ENCODE results near the gene DNAH11.
"Not testable (repeated sequence)": the region's sequence is repeated elsewhere in the genome, so short reads cannot be mapped to it uniquely, and the experiment has no call there.

The DNAH11 gene

GRCh38 chr7:21887779-21888178, 344.9 kb downstream of the DNAH11 start:
- no peak for DNase-seq (ENCODE audit: low spot score)

GRCh38 chr7:21891291-21891690, 348.5 kb downstream of the DNAH11 start:
- no peak for DNase-seq (ENCODE audit: low spot score)

DNA sequence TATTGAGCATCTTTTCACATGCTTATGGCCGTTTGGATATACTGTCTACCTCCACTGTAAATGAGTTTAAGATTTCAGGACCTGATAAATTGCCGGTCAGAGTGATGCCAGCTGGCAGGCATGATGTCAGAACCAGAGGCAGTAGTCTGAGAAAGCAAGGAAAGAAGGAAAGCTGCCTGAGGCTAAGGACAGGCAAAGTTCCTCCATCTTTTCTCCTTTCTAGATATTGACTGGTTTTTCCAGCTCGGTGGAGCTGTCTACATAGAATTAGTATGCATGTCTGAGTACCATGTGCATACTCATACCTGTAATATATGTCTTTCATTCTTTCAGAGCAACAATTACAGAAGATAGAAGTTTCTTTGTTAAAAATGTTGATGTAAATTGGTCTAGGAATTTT, 350.6 kb downstream of the DNAH11 start:
- no peak for DNase-seq (ENCODE audit: low spot score)

- DNase-seq (ENCODE audit: low spot score): peak; percentile 17
Measured at GRCh38 chr7:21898265-21898930, 355.6 kb downstream of the DNAH11 start.

GRCh38 chr7:21902240-21902639, 359.4 kb downstream of the DNAH11 start:
- no peak for DNase-seq (ENCODE audit: low spot score)

DNA sequence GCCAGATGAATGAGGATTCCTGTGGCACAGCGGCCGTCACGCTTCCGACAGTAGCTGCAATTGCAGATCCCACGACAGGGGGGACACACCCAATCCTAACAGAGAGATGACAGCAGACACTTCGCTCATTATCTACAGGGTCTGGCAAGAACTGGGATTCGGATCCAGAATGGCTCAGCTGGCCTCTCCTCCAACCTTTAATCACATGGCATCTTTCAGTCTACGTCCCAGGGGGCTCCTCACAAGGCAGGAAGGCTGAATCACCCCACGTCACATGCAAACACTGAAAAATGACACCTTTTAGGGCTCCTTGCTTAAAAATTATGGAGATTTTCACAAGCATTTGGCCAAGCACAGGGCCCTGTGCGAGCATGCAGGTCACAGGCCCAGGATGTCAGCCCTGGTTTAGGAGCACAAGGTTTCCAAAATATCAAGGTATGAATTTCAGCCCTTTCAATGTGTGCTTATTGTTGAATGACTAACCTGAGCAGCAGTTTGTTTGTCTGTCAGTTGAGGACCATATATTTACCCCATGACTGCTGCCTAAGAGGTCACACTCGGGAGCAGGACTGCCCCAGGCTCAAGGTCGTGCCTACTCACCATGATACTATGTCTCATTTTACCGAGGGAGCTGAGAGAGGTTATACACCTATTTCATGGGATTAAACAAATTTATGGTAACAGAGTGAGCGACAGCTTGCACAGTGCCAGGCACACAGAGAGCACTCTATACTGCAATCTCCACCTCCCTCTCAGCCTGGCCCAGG, 360.4 kb downstream of the DNAH11 start:
- no peak for DNase-seq (ENCODE audit: low spot score)

GRCh38 chr7:21908746-21909145, 365.9 kb downstream of the DNAH11 start:
- no peak for DNase-seq (ENCODE audit: low spot score)

GRCh38 chr7:21910253-21910652, 367.4 kb downstream of the DNAH11 start:
- no peak for DNase-seq (ENCODE audit: low spot score)

- no peak for DNase-seq (ENCODE audit: low spot score)
Measured at GRCh38 chr7:21911341-21911875, 368.6 kb downstream of the DNAH11 start.

DNA sequence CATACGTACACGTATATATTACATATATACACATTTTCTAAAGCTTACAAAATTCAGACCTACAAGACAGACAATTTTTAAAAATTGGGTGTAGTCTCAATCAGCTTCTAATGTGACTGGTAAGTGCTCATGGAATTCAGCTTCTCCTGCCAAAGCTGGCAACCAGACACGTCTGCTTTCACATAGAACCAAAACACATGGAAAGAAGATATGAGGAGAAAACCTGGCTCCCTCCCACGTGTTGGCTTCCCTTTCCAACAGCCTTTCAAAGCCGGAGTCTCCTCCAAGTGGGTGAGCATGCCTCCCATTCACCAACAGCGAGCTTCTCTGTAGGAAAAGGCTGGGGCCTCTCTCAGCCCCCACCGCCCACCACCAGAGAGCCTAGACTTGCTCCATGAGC, 369.5 kb downstream of the DNAH11 start:
- no peak for DNase-seq (ENCODE audit: low spot score)

DNA sequence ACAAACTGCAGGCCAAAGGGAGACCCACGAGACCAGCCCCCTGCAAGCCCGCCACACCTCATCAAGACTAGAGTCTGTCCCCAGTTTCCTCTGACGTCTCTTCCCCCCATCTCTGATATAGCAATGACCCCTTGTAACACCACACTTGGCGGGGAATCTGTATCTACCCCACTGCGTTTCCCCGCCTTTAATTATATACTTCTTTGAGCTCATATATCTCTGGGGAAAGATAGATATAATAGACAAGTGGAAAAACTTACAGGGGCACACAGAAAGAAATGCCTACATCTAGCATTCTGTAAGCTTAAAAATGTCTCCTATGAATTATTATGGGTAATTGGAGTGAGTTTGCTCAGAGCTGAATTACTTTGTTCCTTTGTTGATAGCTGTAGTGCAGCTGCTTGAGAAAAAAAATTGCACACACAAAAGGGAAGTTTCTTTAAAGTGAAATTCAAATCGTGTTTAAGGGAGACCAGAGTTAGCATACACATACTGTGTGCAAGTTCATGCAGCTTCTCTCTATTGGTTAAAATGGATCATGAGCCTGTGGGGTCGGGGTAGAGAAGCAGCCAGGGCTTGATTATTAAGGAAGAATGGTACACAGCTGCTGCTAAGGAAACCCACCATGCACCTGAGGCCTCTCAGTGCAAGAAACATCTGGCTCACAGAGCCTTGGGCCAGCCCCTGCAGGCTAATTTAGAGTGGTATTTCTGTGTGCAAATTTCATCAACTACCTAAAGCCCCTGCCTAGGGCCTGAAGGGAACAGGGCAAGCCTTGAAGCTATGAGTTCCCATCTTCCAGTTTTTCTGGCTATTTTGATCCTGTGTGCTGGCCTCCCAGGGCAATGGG, 370.3 kb downstream of the DNAH11 start:
- no peak for DNase-seq (ENCODE audit: low spot score)

DNA sequence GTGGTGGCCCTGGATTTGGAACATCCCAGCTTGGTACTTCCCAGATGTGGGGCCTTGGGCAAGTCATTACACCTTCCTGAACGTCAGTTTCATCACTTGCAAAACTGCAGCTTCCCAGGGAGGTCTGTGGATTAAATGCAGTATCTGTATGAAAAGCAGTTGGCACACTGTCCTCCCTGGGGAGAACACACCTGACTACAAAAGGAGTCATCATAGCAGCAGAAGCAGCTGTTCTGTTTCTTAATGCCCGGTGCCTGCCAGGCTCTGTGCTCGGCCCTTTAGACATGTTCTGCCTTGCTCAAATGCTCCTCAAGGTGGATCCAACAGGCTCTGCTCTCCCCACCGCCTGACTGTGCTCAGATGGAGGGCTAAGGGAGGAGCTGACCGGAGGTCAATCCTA, 371.8 kb downstream of the DNAH11 start:
- no peak for DNase-seq (ENCODE audit: low spot score)

- no peak for DNase-seq (ENCODE audit: low spot score)
Measured at GRCh38 chr7:21915140-21915539, 372.3 kb downstream of the DNAH11 start.

GRCh38 chr7:21916176-21916575, 373.3 kb downstream of the DNAH11 start:
- DNase-seq (ENCODE audit: low spot score): no peak

GRCh38 chr7:21916629-21917028, 373.8 kb downstream of the DNAH11 start:
- DNase-seq (ENCODE audit: low spot score): no peak

DNA sequence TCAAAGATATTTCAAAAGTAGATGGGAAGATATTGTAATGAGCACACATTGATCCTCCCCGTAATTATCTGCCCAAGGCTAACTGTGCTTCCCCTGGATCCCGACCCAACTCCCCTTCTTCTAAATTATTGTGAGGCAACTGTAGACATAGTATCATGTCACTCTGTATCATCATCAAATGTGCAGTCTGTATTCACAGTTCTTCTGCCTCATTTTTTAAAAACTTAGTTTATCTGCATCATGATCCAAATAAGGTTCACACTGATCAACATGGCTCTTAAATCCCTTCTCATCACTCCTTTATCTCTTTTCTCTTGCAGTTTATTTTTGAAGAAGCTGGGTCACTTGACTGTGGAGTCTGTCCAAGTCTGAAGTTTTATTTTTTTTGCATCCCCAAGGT, 375.4 kb downstream of the DNAH11 start:
- no peak for DNase-seq (ENCODE audit: low spot score)

GRCh38 chr7:21920936-21921335, 378.1 kb downstream of the DNAH11 start:
- no peak for DNase-seq (ENCODE audit: low spot score)

DNA sequence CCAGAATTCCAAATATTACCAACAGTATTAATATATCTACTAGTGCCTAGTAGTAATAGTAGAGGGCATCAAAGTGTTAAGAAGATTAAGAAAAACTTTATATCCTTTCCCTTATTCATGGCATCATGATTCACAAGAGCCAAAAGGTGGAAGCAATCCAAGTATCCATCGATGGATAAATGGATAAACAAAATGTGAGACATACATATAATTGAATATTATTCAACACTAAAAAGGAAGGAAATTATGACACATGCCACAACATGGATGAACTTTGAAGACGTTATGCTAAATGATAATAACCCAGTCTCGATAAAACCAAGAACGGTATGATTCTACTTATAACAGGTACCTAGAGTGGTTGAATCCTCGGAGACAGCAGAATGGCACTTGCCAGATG, 379.8 kb downstream of the DNAH11 start:
- no peak for DNase-seq (ENCODE audit: low spot score)

GRCh38 chr7:21923658-21924057, 380.8 kb downstream of the DNAH11 start:
- no peak for DNase-seq (ENCODE audit: low spot score)

DNA sequence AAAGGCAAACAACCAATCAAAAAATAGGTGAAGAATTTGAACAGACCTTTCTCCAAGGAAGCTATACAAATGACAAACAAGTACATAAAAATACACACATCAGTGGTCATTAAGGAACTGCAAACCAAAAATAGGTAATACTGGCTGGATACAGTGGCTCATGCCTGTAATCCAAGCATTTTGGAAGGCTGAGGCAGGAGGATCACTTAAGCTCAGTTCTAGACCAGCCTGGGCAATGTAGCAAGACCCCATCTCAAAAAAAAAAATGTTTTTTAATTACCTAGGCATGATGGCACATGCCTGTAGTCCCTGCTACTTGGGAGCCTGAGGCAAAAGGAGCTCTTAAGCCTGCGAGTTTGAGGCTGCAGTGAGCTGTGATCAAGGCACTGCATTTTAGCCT, 383.6 kb downstream of the DNAH11 start:
- DNase-seq (ENCODE audit: low spot score): no peak

DNA sequence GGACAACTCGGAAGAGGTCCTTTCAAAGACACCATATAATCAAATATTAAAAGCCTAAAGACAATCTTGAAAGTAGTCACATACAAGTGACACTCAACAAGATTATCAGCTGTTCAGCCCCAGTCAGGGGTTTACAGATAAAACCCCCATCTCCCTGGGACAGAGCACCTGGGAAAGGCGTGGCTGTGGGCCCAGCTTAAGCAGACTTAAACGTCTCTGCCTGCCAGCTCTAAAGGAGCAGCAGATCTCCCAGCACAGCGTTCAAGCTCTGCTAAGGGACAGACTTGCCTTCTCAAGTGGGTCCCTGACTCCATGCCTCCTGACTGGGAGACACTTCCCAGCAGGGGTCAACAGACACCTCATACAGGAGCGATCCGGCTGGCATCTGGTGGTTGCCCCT, 384.9 kb downstream of the DNAH11 start:
- no peak for DNase-seq (ENCODE audit: low spot score)

DNA sequence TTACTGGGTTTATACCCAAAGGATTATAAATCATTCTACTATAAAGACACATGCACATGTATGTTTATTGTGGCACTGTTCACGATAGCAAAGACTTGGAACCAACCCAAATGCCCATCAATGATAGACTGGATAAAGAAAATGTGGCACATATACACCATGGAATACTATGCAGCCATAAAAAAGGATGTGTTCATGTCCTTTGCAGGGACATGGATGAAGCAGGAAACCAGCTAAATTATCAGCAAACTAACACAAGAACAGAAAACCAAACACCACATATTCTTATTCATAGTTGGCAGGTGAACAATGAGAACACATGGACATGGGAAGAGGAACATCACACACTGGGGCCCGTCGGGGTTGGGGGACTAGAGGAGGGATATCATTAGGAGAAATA, 390.5 kb downstream of the DNAH11 start:
- DNase-seq (ENCODE audit: low spot score): not testable (repeated sequence)

GRCh38 chr7:21934808-21935207, 392.0 kb downstream of the DNAH11 start:
- DNase-seq (ENCODE audit: low spot score): no peak
